Vagina (tissue), 2 donors: Measurements from ENCODE around the gene VIPR2. TPM values are rescaled to one million over a fixed set of nuclear protein-coding genes. Genes with fewer than 3 reads are reported as not detected.

Source experiments
- DNase-seq, 2 donors: peaks; one replicate each; pipeline ENCODE4 v3.0.0-alpha.2; 2017; ENCODE audit errors: extremely low spot score in 2 of 2
- H3K27ac ChIP-seq: fragments of 200-600 bp; sonication (generic); one replicate; pipeline ENCODE4 v1.5.1; 2019
- H3K27me3 ChIP-seq: fragments of 200-600 bp; sonication (generic); one replicate; pipeline ENCODE4 v1.5.1; 2019
- H3K36me3 ChIP-seq, 2 donors: fragments of 200-600 bp; sonication (generic); one replicate each; pipeline ENCODE4 v1.5.1; 2017 to 2019
- H3K4me1 ChIP-seq: fragments of 200-600 bp; sonication (generic); one replicate; pipeline ENCODE4 v1.5.1; 2019
- H3K4me3 ChIP-seq, 2 donors: fragments of 200-600 bp; sonication (generic); 1 replicate in 1 of 2; 2 replicates in 1 of 2; pipeline ENCODE4 v1.5.1; 2016 to 2019
- H3K9me3 ChIP-seq: fragments of 200-600 bp; sonication (generic); one replicate; pipeline ENCODE4 v1.5.1; 2019
- CTCF ChIP-seq, 3 experiments: fragments of 450-650 bp in 2 of 3; fragments of 200-600 bp in 1 of 3; sonication (generic) in 1 of 3; IDR thresholded peaks; one replicate each; pipeline ENCODE4 v1.5.1; 2017 to 2019; ENCODE audit warnings: antibody characterized with exemption in 3 of 3, mild to moderate bottlenecking in 2 of 3, moderate library complexity in 2 of 3
- POLR2A ChIP-seq, 2 donors: fragments of 450-650 bp; IDR thresholded peaks; one replicate each; pipeline ENCODE4 v1.6.1; 2017; ENCODE audit warnings: antibody characterized with exemption in 2 of 2, mild to moderate bottlenecking in 2 of 2, moderate library complexity in 2 of 2
- POLR2AphosphoS5 ChIP-seq, 2 donors: sonication (generic); formaldehyde crosslinking; IDR thresholded peaks; one replicate each; pipeline ENCODE4 v1.9.0; 2017; ENCODE audit warnings: antibody characterized with exemption in 2 of 2, mild to moderate bottlenecking in 2 of 2, low read depth in 1 of 2; ENCODE audit not compliant: insufficient read depth in 1 of 2
- intact Hi-C: fragments of 100-400 bp; cut with DNase I; formaldehyde crosslinking; loops from one replicate; pipeline ENCODE4 v1.15.1; 2023
- total RNA-seq: library from RNA; depleted of rRNA; stranded (reverse); fragments of >200 nt; gene quantifications from one replicate; pipeline ENCODE4 v1.2.3, GENCODE V29; 2016

VIPR2 gene
- total RNA-seq, 1 donor from 2014 or later, result 11.3 TPM

GRCh38 chr7:159070431-159071148 is 74.1 kb downstream of the VIPR2 start:
- DNase-seq, result peak in 1 of 2 donors; percentile 65
- no peak for TF ChIP-seq POLR2AphosphoS5 (IDR thresholded peaks at IDR 0.05; ENCODE audit: insufficient read depth in 1 of 2, low read depth in 1 of 2)
- no peak for TF ChIP-seq CTCF (IDR thresholded peaks at IDR 0.05)
- no peak for TF ChIP-seq POLR2A (IDR thresholded peaks at IDR 0.05)
- Histone ChIP-seq H3K9me3 (no peaks in the 10 kb centered on the region), H3K4me1 (peaks cover 23% of the 10 kb centered on the region), H3K4me3 (no peak overlapping the region), H3K36me3 (no peaks in the 10 kb centered on the region), H3K27ac (no peak overlapping the region), H3K27me3 (no peaks in the 10 kb centered on the region)
- intact Hi-C loops, result no loop called here

GRCh38 chr7:159068893-159069448 is 75.7 kb downstream of the VIPR2 start:
- H3K4me1 ChIP-seq, result peaks cover 23% of the 10 kb centered on the region
- H3K9me3 ChIP-seq, result no peaks in the 10 kb centered on the region
- intact Hi-C loops, result no loop called here
- H3K27ac ChIP-seq, result peak overlapping the region; percentile 59
- no peaks in the 10 kb centered on the region for H3K36me3 ChIP-seq
- no peak for TF ChIP-seq POLR2AphosphoS5 (IDR thresholded peaks at IDR 0.05; ENCODE audit: insufficient read depth in 1 of 2, low read depth in 1 of 2)
- TF ChIP-seq POLR2A (IDR thresholded peaks at IDR 0.05), result no peak
- TF ChIP-seq CTCF (IDR thresholded peaks at IDR 0.05), result no peak
- peak in 1 of 2 donors; percentile 81 for DNase-seq
- no peak overlapping the region for H3K4me3 ChIP-seq
- H3K27me3 ChIP-seq, result no peaks in the 10 kb centered on the region

GRCh38 chr7:159068488-159068811 is 76.2 kb downstream of the VIPR2 start:
- peak in 1 of 2 donors; percentile 88 for DNase-seq
- TF ChIP-seq POLR2AphosphoS5 (IDR thresholded peaks at IDR 0.05; ENCODE audit: insufficient read depth in 1 of 2, low read depth in 1 of 2) (peak in 1 of 2 donors; percentile 39), POLR2A (IDR thresholded peaks at IDR 0.05) (no peak)
- peak overlapping the region; percentile 59 for H3K27ac ChIP-seq
- H3K4me1 ChIP-seq, result peaks cover 23% of the 10 kb centered on the region
- H3K27me3 ChIP-seq, result no peaks in the 10 kb centered on the region
- H3K4me3 ChIP-seq, result no peak overlapping the region
- intact Hi-C loops, result no loop called here
- no peaks in the 10 kb centered on the region for H3K9me3 ChIP-seq
- H3K36me3 ChIP-seq, result no peaks in the 10 kb centered on the region

GRCh38 chr7:159067576-159068487 is 76.8 kb downstream of the VIPR2 start:
- intact Hi-C loops, result no loop called here
- Histone ChIP-seq H3K36me3 (no peaks in the 10 kb centered on the region), H3K4me3 (no peak overlapping the region), H3K9me3 (no peaks in the 10 kb centered on the region), H3K27me3 (no peaks in the 10 kb centered on the region), H3K27ac (peak overlapping the region; percentile 59), H3K4me1 (peaks cover 23% of the 10 kb centered on the region)
- peak in 1 of 2 donors; percentile 83 for DNase-seq
- no peak for TF ChIP-seq POLR2AphosphoS5 (IDR thresholded peaks at IDR 0.05; ENCODE audit: insufficient read depth in 1 of 2, low read depth in 1 of 2)

- Histone ChIP-seq H3K9me3 (no peaks in the 10 kb centered on the region), H3K27ac (peak overlapping the region; percentile 59), H3K36me3 (no peaks in the 10 kb centered on the region), H3K4me3 (no peak overlapping the region), H3K4me1 (peaks cover 23% of the 10 kb centered on the region), H3K27me3 (no peaks in the 10 kb centered on the region)
- DNase-seq, result no peak
- intact Hi-C loops, result no loop called here
- TF ChIP-seq POLR2A (IDR thresholded peaks at IDR 0.05) (no peak), CTCF (IDR thresholded peaks at IDR 0.05) (no peak), POLR2AphosphoS5 (IDR thresholded peaks at IDR 0.05; ENCODE audit: insufficient read depth in 1 of 2, low read depth in 1 of 2) (no peak)
Observed at GRCh38 chr7:159066816-159067575, 77.7 kb downstream of the VIPR2 start.
